Hepatocyte (in vitro differentiated cells): ENCODE data around the gene CHKA. TPM values are rescaled to one million over a fixed set of nuclear protein-coding genes. Genes with fewer than 3 reads are reported as not detected.

Experiments used
- DNase-seq: peaks from one replicate; pipeline ENCODE4 v3.0.0-alpha.2; 2016; ENCODE audit warnings: low spot score
- H2AFZ ChIP-seq: fragments of 200-600 bp; sonication (generic); 2 replicates; pipeline ENCODE4 v1.6.0; 2016; ENCODE audit warnings: antibody characterized with exemption, mild to moderate bottlenecking
- H3K27ac ChIP-seq: fragments of 200-600 bp; sonication (generic); 2 replicates; pipeline ENCODE4 v1.5.1; 2016; ENCODE audit warnings: mild to moderate bottlenecking
- H3K27me3 ChIP-seq: fragments of 200-600 bp; sonication (generic); 2 replicates; pipeline ENCODE4 v1.6.1; 2016
- H3K36me3 ChIP-seq: fragments of 200-600 bp; sonication (generic); replicated peaks from 2 replicates; pipeline ENCODE4 v1.5.1; 2016; ENCODE audit warnings: low read depth; ENCODE audit not compliant: insufficient read depth
- H3K4me1 ChIP-seq: fragments of 200-600 bp; sonication (generic); 2 replicates; pipeline ENCODE4 v1.5.1; 2016; ENCODE audit warnings: mild to moderate bottlenecking, moderate library complexity; ENCODE audit not compliant: insufficient read depth
- H3K4me2 ChIP-seq: fragments of 200-600 bp; sonication (generic); 2 replicates; pipeline ENCODE4 v1.6.0; 2016
- H3K4me3 ChIP-seq: fragments of 200-600 bp; sonication (generic); 2 replicates; pipeline ENCODE4 v1.5.1; 2016; ENCODE audit warnings: mild to moderate bottlenecking
- H3K79me2 ChIP-seq: fragments of 200-600 bp; sonication (generic); 2 replicates; pipeline ENCODE4 v1.6.0; 2017; ENCODE audit warnings: mild to moderate bottlenecking
- H3K9me2 ChIP-seq: fragments of 200-600 bp; sonication (generic); replicated peaks from 2 replicates; pipeline ENCODE4 v1.6.0; 2017; ENCODE audit warnings: mild to moderate bottlenecking; ENCODE audit not compliant: insufficient read depth
- H3K9me3 ChIP-seq: fragments of 200-600 bp; sonication (generic); 2 replicates; pipeline ENCODE4 v1.5.1; 2016; ENCODE audit warnings: low read depth, mild to moderate bottlenecking
- H4K20me1 ChIP-seq: fragments of 200-600 bp; sonication (generic); 2 replicates; pipeline ENCODE4 v1.6.0; 2016; ENCODE audit warnings: mild to moderate bottlenecking; ENCODE audit not compliant: insufficient read depth, poor library complexity, severe bottlenecking
- CTCF ChIP-seq: fragments of 200-600 bp; sonication (generic); IDR thresholded peaks from 2 replicates; pipeline ENCODE4 v1.5.1; 2016; ENCODE audit warnings: antibody characterized with exemption, mild to moderate bottlenecking; ENCODE audit not compliant: poor library complexity
- EZH2 ChIP-seq: fragments of 200-600 bp; sonication (generic); IDR thresholded peaks from 2 replicates; pipeline ENCODE4 v1.6.1; 2016; ENCODE audit warnings: antibody characterized with exemption, mild to moderate bottlenecking, borderline replicate concordance
- EZH2phosphoT487 ChIP-seq: fragments of 200-600 bp; sonication (generic); IDR thresholded peaks from one replicate; pipeline ENCODE4 v1.6.1; 2018; ENCODE audit warnings: antibody characterized with exemption, mild to moderate bottlenecking, low read depth, moderate library complexity; ENCODE audit not compliant: unreplicated experiment, severe bottlenecking
- WGBS: methylation state at CpG from one replicate; pipeline ENCODE4 v1.1.6; 2016; ENCODE audit warnings: low lambda C conversion rate; ENCODE audit errors: missing lambda C conversion rate; 5-methylcytosine and 5-hydroxymethylcytosine counted together
- polyA plus RNA-seq: library from polyadenylated mRNA; unstranded; fragments of >200 nt; fragmentation: Nextera tagmentation; extraction: Ambion mirVana; gene quantifications from 2 replicates; pipeline ENCODE4 v1.2.1, GENCODE V29; 2016
- total RNA-seq: library from RNA; depleted of rRNA; stranded (reverse); fragments of >200 nt; gene quantifications from 2 replicates; pipeline ENCODE4 v1.2.3, GENCODE V29; 2014

The CHKA gene
- total and polyA plus RNA-seq, 2 experiments from 2014 or later = 70.0 to 117 TPM

- WGBS = 86% methylated on average over 11 of the region's 11 CpGs
- H3K27me3 ChIP-seq = no peaks in the 10 kb centered on the region
- H3K9me2 ChIP-seq = no peaks in the 10 kb centered on the region
- TF ChIP-seq EZH2 (no peak), CTCF (no peak), EZH2phosphoT487 (no peak)
- H3K79me2 ChIP-seq = peaks cover 4% of the 10 kb centered on the region
- no peaks in the 10 kb centered on the region for H4K20me1 ChIP-seq
- no peaks in the 10 kb centered on the region for H3K9me3 ChIP-seq
- H3K27ac ChIP-seq = no peak overlapping the region
- no peaks in the 10 kb centered on the region for H3K4me1 ChIP-seq
- H3K36me3 ChIP-seq = no peaks in the 10 kb centered on the region
- no peak for DNase-seq
- no peak overlapping the region for H3K4me3 ChIP-seq
- no peak overlapping the region for H2AFZ ChIP-seq
- no peak overlapping the region for H3K4me2 ChIP-seq
Observed at GRCh38 chr11:68163691-68164090, 42.5 kb upstream of the CHKA start.

- Histone ChIP-seq H3K36me3 (no peaks in the 10 kb centered on the region), H3K27ac (no peak overlapping the region), H3K27me3 (no peaks in the 10 kb centered on the region), H4K20me1 (no peaks in the 10 kb centered on the region), H3K4me3 (no peak overlapping the region), H3K4me1 (no peaks in the 10 kb centered on the region), H3K9me3 (no peaks in the 10 kb centered on the region), H3K4me2 (no peak overlapping the region), H2AFZ (no peak overlapping the region), H3K9me2 (no peaks in the 10 kb centered on the region), H3K79me2 (peaks cover 4% of the 10 kb centered on the region)
- no peak for DNase-seq
- WGBS = 92% methylated on average over 7 of the region's 7 CpGs
- no peak for TF ChIP-seq EZH2phosphoT487
- no peak for TF ChIP-seq EZH2
- no peak for TF ChIP-seq CTCF
Observed at GRCh38 chr11:68160100-68160695, 39.0 kb upstream of the CHKA start.

GRCh38 chr11:68159665-68160064 lies 38.5 kb upstream of the CHKA start:
- no peak overlapping the region for H3K4me2 ChIP-seq
- TF ChIP-seq EZH2 (no peak), CTCF (no peak)
- no peaks in the 10 kb centered on the region for H3K36me3 ChIP-seq
- no peak overlapping the region for H3K27ac ChIP-seq
- no peak overlapping the region for H3K4me3 ChIP-seq
- no peaks in the 10 kb centered on the region for H3K9me2 ChIP-seq
- peaks cover 4% of the 10 kb centered on the region for H3K79me2 ChIP-seq
- H3K4me1 ChIP-seq = no peaks in the 10 kb centered on the region
- no peaks in the 10 kb centered on the region for H3K9me3 ChIP-seq
- H4K20me1 ChIP-seq = peaks cover under 1% of the 10 kb centered on the region
- H2AFZ ChIP-seq = no peak overlapping the region
- 87% methylated on average over 6 of the region's 6 CpGs for WGBS
- DNase-seq = no peak
- H3K27me3 ChIP-seq = no peaks in the 10 kb centered on the region

GRCh38 chr11:68159161-68159560 lies 38.0 kb upstream of the CHKA start:
- 89% methylated on average over 9 of the region's 9 CpGs for WGBS
- no peak for TF ChIP-seq EZH2
- TF ChIP-seq EZH2phosphoT487 = no peak
- TF ChIP-seq CTCF = no peak
- Histone ChIP-seq H3K79me2 (peaks cover 4% of the 10 kb centered on the region), H3K4me3 (no peak overlapping the region), H3K9me3 (no peaks in the 10 kb centered on the region), H3K4me1 (no peaks in the 10 kb centered on the region), H4K20me1 (peaks cover 3% of the 10 kb centered on the region), H3K4me2 (no peak overlapping the region), H3K27ac (no peak overlapping the region), H2AFZ (no peak overlapping the region), H3K27me3 (no peaks in the 10 kb centered on the region), H3K36me3 (no peaks in the 10 kb centered on the region), H3K9me2 (no peaks in the 10 kb centered on the region)
- DNase-seq = no peak
